A204.1 (cell line): ENCODE data around the gene NRP2.

ENCODE experiments used
- FAIRE-seq: peaks from 2 replicates; lab custom pipeline; 2012; peaks lifted over from hg19 to GRCh38; lab: Jason Lieb, UNC

NRP2 gene

DNA sequence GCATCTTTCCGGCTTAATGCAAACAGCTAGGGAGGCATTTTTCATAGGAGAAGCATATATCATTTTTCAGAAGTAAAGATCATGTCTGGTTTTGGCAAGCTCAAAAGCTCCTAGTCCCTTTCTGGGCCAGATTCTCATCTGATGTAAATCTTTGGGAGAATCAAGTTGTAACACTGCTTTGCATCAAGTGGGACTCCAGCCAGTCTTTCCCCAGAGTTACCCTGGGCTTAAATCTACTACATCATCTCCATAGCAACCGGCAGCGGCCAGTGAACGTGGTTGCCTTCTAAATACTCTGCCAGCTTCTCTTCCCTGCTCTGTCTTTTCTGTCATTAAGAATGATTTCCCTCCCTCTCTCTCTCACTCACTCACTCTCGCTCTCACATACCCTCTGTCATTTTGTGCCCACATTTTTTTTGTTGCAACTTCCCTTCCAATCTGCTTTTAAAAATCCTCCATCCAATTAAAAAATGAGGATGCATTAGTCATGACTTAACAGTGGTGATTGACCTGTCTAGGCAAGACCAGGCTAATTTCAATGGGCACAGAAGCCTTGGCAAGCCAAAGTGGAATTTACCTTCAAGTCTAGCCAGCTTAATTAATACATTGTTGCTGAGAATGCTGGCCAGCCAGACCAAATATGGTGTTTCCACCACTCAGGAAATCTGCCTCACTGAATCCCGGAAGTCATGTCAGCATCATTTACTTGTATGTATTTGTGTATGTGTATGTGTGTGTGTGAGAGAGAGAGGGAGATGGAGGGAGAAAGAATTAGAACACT, 93.0 kb downstream of the NRP2 start:
- no peak for FAIRE-seq

- no peak for FAIRE-seq
These were observed 93.8 kb downstream of the NRP2 start for GRCh38 chr2:205776139-205776538.

GRCh38 chr2:205776720-205777119, 94.4 kb downstream of the NRP2 start:
- no peak for FAIRE-seq

GRCh38 chr2:205778356-205778755, 96.1 kb downstream of the NRP2 start:
- no peak for FAIRE-seq

DNA sequence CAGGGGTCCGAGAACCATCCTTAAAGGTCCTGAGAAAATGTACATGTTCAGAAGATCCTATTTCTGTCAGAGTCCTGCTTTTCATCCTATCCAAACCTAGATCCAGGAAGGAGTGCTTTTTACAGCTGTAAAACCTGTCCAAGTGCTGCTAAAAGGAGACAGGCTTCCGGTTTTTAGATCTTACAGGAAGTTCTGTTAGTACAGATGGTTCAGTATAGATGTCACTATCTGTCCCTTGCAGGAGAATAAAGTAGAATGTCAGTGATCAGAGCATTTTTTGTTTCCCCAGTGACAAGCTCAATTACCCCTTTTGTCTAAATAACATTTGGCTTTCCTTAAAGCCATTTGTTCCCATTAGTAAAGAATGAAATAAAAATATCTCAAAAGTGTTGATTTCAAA, 98.3 kb downstream of the NRP2 start:
- no peak for FAIRE-seq

DNA sequence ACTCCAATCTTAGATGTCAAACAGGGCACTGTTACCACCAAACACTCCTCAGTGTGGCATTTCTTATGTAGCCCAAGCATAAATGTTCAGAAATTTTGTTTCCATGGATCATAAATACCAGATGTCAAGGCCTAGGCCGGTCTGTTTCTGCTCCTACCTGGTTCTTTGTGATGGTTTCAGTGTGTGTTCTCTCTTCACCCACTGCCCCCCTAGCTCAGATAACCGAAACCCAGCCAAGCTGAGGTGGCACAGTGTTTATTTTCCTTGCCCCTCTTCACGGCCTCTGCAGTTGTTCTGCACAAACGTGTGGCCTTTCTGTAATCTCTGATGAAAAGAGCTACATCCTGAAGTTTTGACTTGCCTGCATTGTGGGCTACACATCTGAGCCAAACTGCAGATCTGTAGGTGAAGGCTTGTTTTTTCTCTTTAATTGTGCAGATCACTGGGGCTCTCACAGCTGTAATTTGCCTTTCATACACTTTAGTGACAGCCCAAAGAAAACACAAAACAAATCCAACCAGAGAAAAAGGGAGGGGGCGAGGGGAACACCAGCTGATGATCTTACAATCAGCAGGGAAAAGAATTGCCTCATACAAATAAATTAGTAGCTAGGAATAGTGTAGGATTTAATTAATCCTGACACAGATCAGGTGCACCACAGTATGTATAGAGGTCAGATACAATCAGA, 99.1 kb downstream of the NRP2 start:
- no peak for FAIRE-seq

GRCh38 chr2:205782941-205783340, 100.6 kb downstream of the NRP2 start:
- FAIRE-seq = no peak

- FAIRE-seq = no peak
These were observed 101.7 kb downstream of the NRP2 start for GRCh38 chr2:205783872-205784499.

DNA sequence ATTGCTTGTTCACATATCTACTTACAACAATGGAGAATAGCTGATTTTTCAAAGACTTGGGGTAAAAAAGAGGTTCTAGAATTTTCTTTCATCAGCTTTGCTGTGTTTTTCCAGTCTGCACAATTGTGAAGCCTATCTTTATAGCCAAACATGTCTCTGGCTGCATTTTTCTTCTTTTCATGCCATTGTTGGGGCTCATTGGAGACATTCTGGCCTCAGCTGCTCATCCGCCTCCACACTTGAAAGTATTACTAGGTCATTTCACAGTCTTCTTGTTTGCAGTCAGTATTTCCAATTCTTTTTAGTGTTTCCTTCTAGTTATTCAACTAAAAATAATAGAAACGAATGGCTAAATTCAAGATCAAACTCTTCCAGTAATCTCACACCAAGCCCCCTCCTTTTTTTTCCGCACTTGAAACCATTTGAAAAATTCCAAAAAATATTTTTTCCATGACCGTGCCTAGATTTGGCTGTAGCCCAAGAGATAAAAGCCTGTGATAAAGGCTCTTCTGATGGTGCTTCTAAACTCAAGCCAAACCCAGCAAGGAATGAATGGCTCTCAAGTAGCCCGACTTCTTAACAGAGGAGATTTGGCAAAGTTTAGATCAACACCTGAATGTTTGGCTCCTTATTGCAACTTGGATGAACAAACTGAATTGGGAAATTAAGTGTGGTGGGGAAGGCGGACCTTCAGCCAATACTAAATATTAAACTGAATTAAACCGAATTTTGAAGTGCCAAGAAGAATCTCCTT, 103.4 kb downstream of the NRP2 start:
- no peak for FAIRE-seq

GRCh38 chr2:205786976-205787375, 104.7 kb downstream of the NRP2 start:
- no peak for FAIRE-seq

DNA sequence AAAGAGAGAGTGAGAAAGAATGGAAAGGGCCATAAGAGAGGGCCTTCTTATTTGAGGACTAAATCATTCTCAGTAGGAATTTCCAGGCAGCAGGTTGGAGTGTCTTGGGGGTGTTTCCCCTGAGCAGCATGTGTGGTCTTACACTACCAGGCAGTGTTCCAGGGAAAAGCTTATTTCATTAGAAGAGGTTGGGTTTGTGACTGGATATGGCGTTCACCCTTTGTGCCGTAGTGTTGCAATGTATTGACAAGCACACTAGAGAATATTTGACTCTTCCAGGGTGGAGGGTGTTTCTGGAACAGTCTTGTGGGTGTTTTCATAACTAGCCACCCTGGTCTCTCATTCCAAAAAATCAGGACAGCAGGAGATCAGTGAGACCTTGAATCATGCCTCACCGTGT, 105.5 kb downstream of the NRP2 start:
- FAIRE-seq = no peak

- FAIRE-seq = no peak
These were observed 107.6 kb downstream of the NRP2 start for GRCh38 chr2:205789906-205790305.

DNA sequence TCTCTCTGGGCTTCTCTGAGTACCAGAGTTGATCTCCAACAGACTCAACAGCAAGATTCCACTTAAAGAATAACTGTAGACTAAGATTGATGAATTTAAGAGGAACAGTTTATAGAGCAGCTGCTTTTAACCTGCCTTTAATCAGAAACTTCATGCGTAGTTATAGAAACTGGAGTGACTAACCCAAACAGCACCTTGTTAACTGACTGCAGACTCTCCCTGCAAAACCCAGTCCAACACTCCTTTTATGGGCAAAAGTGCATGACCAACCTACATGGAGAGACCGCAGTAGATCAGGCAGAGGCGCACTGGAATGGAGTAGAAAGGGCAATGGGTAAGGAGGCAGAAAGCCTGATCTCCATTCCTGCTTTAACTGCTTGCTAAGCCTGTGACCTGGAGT, 110.6 kb downstream of the NRP2 start:
- FAIRE-seq = no peak

- no peak for FAIRE-seq
These were observed 114.6 kb downstream of the NRP2 start for GRCh38 chr2:205796805-205797313.

DNA sequence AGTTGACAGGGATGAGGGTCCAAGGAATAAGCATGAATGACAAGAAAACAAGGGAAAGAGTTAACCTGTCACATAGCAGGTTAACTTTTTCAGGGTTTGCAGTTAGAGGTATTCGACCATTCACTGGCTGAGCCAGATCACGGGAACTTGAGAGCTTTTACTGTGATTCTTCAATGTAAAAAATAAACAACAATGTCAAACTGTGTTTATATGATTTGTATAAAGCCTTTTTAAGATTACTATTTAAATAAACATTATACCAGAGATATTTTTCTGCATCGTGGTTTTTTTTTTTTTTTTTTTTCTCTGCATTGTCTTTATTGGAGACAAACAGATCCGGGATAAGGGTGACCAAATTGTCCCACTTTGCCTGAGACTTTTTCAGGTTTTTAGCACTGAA, 115.6 kb downstream of the NRP2 start:
- no peak for FAIRE-seq

DNA sequence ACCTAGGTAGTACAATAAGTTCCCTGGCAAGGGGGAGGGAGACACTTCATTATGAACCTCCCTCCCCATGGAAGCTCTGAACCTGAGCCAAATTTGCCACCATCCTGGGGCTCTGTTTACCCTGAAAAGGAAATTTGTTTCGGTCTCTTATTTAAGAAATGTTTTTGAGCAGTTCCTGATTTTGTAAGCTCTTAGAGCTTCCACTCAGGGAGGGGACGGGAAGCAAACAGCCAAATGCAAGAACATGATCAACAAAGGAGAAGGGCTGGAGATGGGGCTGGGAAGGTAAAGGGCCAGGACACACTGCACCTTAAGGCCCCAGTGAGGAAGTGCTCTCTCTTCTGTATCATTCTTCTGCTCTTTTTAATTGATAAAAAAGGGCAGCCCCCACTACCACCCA, 117.9 kb downstream of the NRP2 start:
- no peak for FAIRE-seq

DNA sequence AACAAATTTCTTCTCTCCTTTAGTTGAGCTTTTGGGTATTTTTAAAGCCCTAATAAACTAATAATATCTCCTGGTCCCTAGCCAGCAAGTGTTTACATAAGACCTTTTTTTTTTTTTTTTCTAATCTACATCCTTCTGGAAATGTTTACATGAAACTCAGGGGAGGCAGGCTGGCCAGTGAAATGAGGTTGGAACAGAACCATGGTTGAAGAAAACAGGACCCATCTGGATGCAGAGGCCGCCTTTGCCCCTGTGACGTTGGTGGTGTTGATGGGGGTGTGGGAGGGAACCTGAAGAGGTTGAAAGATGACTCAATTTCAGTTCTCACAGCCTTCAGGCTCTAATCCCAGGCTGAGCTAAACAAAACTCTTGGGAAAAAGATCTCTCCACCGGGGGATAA, 118.5 kb downstream of the NRP2 start:
- no peak for FAIRE-seq

DNA sequence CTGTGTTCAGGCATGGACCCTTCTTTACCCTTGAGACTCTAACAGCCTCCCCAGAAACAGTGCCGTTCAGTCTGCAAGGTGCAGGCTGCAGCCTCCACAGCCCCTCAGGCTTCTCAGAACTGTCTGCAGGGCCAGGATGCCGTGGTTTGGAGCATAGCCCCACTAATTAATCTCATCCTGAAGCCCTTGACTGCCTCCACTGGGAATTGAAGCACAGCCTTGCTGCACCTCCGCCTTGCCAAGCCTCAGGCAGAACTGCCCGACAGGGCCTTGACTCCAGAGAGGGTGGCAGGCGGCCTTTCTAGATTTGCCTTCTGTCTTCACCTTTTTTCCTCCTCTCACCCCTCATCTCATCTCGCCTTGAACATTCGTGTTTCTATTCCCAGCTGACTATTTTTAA, 119.8 kb downstream of the NRP2 start:
- no peak for FAIRE-seq

DNA sequence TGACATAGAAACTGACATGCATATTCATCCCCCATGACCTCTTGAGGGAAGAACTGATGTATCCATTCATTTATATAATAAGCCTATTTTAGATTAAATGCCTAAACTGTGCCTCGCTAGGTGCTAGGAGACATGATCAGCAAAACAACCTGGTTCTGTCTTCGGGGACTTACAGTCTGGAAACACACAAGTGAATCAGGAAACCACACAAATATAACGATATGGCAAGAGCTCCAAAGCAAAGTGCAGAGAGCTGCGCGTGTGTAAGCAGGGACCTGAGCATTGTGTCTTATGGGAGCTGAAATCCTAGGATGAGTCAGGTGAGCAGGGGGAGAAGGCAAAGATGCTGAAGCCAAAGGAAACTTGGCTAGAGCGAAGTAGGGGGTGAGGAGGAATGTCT, 120.6 kb downstream of the NRP2 start:
- no peak for FAIRE-seq

- FAIRE-seq = no peak
These were observed 121.2 kb downstream of the NRP2 start for GRCh38 chr2:205803500-205803899.

DNA sequence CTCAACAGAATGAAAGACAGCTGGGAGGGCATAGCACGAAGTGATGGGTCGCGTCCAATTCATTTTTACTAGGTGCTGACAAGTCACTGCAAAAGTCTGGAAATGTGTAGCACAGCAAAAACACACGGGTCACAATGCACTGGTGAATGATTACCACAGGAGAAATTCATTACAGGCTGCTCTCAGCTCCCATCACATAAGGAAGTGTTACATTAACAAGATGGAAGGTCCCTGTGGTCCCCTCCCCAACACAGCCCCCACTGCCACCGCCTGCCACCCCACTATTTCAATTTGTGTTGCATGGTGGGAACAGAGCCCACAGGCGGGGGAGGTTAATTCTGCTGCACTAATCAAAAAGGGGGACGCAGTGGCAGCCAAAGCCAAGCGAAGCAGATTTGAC, 122.8 kb downstream of the NRP2 start:
- FAIRE-seq = no peak

DNA sequence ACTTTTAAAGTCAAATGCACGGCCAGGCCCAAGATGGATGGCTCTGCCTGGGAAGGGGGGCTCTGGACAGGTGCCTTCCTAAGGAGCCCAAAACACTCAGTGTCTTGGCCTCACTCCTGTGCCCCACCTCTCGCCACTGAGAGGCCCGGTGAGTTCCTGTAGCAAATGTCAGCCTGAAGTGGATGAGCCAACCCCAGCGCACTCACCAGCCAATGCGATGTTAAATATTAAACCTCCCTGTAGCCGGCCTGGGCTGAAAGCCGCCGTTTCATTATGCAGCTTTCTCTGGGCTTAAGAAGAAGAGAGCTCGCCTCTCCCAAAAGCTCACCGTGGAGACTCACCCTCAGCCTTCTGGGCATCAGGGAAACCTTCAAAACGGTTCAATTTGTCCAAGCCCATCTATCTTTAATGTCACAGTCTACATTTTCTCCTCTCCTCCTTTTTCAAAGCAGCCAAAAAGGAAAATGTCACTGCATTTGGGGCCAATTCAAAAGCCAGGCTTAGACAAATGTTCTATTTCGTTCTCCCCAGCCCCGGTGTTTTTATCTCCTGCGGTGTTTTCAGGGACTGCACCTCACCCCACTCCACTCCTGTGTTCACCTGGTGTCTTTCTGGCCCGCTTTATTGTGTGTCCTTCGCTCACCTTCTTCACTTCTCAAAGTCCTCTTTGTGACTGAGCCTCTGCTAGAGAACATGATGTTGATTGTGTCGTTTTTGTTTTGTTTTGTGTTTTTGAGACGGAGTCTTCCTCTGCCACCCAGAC, 124.0 kb downstream of the NRP2 start:
- FAIRE-seq = no peak
